GM19438 (cell line): ENCODE measurements around the gene PAX9.
"Not testable (repeated sequence)": the region's sequence is repeated elsewhere in the genome, so short reads cannot be mapped to it uniquely, and the experiment has no call there.

Source experiments
- ATAC-seq: cut with Tn5 transposase; IDR thresholded peaks from one replicate; pipeline ENCODE4 v1.9.1; 2021; ENCODE audit warnings: low read depth; ENCODE audit not compliant: unreplicated experiment

Gene PAX9

DNA sequence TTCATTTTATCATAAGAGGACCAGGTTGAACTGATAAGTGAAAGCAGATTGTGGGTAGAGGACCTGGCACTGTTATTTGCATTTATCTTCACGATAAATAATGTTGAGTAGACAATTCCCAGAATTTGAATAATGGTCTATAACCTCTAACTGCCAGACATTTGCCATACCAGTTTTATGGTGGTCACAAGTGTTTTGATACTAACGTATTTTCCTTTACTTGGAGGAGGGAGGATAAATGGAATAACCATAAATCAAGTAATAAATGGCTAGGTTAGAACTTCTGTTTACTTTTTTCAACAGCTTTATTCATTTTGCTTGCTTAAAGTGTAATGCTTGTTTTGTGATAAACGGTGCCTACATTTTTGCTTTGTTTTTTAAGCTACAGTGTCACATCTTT lies 9.5 kb downstream of the PAX9 start:
- no peak for ATAC-seq

DNA sequence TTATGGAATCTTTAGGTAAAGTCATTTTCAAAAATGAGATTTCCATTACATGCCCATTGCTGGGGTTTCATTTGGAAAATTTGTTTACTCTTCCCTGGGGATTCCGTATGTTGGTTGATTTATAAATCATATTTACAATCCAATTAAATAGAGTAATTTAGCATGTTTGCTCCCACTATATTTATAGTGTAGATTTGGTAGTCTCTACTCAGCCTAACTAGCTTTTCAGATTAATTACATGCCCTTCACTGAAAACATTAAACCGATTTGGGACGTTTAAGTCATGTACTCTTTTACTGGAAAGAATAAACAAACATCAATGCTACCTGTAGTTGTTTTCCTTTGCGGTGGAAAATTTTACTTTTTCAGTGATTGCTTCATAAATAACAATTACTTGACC lies 10.4 kb downstream of the PAX9 start:
- ATAC-seq: no peak

GRCh38 chr14:36674659-36675058 lies 13.0 kb downstream of the PAX9 start:
- ATAC-seq: no peak

GRCh38 chr14:36675581-36675980 lies 13.9 kb downstream of the PAX9 start:
- ATAC-seq: no peak

GRCh38 chr14:36676236-36676635 lies 14.6 kb downstream of the PAX9 start:
- ATAC-seq: no peak

DNA sequence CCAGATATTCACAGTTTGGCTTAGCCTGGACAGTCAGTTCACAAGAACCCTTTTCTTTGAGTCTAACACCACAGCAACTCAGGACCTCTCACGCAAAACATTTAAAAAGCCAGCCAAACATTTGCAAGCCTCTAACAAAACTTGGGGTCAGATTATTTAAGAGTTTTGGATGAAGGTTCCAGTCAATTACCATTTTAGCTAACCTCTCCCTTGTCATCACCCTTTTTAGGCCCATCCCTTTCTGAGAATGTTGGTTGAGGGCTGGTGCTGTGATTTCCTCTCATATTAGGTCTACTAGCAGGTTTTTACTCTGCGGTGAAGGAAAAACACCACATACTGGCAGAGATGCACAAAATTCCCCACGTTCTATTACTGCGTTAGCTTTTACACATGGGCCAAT lies 20.7 kb downstream of the PAX9 start:
- no peak for ATAC-seq

GRCh38 chr14:36683083-36683724 lies 21.5 kb downstream of the PAX9 start:
- ATAC-seq: no peak

DNA sequence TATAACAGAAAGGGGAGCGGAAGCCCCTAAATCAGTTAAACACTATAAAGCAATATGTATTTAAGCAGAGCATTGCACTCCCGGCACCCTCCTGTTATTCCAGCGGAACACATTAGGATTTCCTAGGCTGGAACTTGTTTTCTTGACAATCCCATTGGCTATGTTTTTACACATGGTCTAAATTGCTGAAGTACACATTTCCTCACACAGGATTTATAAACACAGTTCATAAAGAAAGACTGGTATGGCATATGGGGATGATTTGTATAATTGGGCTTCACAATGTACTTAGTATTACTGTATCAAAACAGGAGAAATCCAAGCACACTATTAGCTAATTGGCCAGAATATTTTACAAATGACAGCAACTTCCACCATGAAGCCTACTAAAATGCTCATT lies 23.3 kb downstream of the PAX9 start:
- no peak for ATAC-seq

GRCh38 chr14:36690311-36691040 lies 28.8 kb downstream of the PAX9 start:
- no peak for ATAC-seq

GRCh38 chr14:36699420-36699819 lies 37.8 kb downstream of the PAX9 start:
- not testable (repeated sequence) for ATAC-seq

GRCh38 chr14:36700651-36701050 lies 39.0 kb downstream of the PAX9 start:
- ATAC-seq: no peak

DNA sequence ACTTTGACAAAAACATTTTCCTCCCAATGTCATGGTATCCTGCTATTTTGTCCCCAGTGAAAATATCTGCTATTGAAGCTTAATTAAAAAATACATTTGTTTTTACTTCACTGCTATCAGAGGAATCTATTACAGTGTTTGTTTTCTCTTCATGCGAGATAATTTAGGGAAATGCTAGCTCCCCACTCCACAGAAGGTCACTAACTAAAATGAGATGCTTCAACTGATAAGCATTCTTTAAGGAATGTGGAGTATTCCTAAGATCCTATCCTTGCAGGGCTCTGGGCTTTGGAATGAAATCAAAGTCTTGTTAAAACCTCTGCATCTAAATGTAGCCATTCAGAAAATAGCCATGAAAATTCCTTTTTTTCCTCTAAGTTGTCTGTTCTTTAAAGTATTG lies 39.5 kb downstream of the PAX9 start:
- no peak for ATAC-seq

- no peak for ATAC-seq
Observed at GRCh38 chr14:36702474-36702873, 40.8 kb downstream of the PAX9 start.

GRCh38 chr14:36707570-36707969 lies 45.9 kb downstream of the PAX9 start:
- no peak for ATAC-seq

GRCh38 chr14:36713960-36714703 lies 52.5 kb downstream of the PAX9 start:
- no peak for ATAC-seq

DNA sequence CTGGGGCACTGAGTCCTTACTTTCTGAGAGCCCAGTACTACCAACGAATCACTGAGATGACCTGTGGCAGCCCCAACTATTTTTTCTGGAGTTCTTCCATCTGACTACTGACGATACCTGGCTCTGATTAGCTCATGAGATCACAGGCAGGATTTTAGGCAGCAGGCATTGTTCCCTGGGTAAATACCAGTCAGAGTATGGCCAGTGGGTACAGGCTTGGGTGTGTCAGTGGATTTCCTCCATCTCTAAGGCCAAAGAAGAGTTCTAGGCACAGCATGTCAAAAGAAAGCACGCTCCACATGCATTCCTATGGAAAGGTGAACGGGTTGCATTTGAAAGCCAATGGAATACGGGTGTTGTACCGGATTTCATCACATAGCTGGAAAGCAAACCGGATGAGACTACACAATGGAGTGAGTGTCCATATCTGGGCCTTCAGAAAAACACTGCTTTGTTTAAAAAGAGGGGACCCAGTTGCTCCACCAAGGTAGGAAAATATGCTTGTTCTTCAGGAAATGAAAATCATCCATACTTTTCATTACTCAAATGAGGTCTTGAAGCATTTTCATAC lies 55.0 kb downstream of the PAX9 start:
- ATAC-seq: no peak

GRCh38 chr14:36717363-36717762 lies 55.7 kb downstream of the PAX9 start:
- ATAC-seq: no peak

- ATAC-seq: no peak
Observed at GRCh38 chr14:36718216-36718615, 56.6 kb downstream of the PAX9 start.

GRCh38 chr14:36719823-36720222 lies 58.2 kb downstream of the PAX9 start:
- no peak for ATAC-seq

- ATAC-seq: no peak
Observed at GRCh38 chr14:36720657-36721056, 59.0 kb downstream of the PAX9 start.

DNA sequence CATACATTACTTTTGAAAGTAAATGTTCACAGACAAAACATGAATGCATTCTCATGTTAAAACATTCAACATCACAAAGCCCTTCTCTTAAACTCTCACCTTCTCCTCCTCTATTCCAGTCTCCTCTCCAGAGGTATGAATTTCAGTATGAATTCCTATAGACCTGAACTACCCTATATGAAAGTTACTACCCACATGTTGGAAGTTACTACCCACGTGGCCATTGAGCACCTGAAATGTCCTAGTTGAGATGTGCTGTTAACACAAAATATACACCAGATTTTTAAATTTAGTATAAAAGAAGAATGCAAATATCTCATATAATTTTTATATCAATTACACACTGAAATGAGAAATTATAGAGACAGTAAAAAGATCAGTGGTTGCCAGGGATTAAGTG lies 60.2 kb downstream of the PAX9 start:
- no peak for ATAC-seq
